ENCODE data around the gene RTF2.

DNA sequence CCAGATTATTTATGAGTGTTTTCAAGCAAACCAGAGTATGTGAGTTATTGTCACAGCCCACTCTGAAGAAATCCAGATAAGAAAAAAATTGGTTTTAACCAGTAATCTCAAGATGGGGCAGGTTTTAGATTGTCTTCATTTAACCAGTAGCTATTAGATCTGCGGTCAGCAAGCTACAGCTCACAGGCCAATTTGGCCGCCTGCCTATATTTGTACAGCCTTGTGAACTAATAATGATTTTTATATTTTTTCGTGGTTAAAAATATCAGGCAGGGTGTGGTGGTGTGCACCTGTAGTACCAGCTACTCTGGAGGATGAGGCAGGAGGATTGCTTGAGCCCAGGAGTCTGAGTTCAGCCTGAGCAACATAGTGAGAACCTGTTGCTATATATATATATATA is 69.6 kb downstream of the RTF2 start:
- TF ChIP-seq, protein P1, sequence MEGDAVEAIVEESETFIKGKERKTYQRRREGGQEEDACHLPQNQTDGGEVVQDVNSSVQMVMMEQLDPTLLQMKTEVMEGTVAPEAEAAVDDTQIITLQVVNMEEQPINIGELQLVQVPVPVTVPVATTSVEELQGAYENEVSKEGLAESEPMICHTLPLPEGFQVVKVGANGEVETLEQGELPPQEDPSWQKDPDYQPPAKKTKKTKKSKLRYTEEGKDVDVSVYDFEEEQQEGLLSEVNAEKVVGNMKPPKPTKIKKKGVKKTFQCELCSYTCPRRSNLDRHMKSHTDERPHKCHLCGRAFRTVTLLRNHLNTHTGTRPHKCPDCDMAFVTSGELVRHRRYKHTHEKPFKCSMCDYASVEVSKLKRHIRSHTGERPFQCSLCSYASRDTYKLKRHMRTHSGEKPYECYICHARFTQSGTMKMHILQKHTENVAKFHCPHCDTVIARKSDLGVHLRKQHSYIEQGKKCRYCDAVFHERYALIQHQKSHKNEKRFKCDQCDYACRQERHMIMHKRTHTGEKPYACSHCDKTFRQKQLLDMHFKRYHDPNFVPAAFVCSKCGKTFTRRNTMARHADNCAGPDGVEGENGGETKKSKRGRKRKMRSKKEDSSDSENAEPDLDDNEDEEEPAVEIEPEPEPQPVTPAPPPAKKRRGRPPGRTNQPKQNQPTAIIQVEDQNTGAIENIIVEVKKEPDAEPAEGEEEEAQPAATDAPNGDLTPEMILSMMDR (conservative IDR thresholded peaks at IDR 0.05; ENCODE audit: low read depth, low read length), result no peak
- TF ChIP-seq POLR2A (IDR thresholded peaks at IDR 0.05; ENCODE audit: low read depth, low read length) (no peak), MXI1 (IDR thresholded peaks at IDR 0.05; ENCODE audit: borderline replicate concordance, low read depth, low read length) (no peak), NFE2L2 (IDR thresholded peaks at IDR 0.05; ENCODE audit: low read depth, low read length) (no peak), MAFK (IDR thresholded peaks at IDR 0.05; ENCODE audit: low read depth, low read length) (no peak), MAZ (IDR thresholded peaks at IDR 0.05; ENCODE audit: borderline replicate concordance, low read depth, low read length) (no peak), CEBPB (IDR thresholded peaks at IDR 0.05; ENCODE audit: low read depth, low read length) (no peak), SMC3 (IDR thresholded peaks at IDR 0.05; ENCODE audit: low read depth, low read length) (no peak), BHLHE40 (IDR thresholded peaks at IDR 0.05; ENCODE audit: low read depth, low read length) (no peak), RAD21 (IDR thresholded peaks at IDR 0.05; ENCODE audit: low read length) (no peak)
- TF ChIP-seq, protein P2, sequence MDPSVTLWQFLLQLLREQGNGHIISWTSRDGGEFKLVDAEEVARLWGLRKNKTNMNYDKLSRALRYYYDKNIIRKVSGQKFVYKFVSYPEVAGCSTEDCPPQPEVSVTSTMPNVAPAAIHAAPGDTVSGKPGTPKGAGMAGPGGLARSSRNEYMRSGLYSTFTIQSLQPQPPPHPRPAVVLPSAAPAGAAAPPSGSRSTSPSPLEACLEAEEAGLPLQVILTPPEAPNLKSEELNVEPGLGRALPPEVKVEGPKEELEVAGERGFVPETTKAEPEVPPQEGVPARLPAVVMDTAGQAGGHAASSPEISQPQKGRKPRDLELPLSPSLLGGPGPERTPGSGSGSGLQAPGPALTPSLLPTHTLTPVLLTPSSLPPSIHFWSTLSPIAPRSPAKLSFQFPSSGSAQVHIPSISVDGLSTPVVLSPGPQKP (IDR thresholded peaks at IDR 0.05; ENCODE audit: borderline replicate concordance, low read depth, low read length), result no peak
- TF ChIP-seq, protein P3, sequence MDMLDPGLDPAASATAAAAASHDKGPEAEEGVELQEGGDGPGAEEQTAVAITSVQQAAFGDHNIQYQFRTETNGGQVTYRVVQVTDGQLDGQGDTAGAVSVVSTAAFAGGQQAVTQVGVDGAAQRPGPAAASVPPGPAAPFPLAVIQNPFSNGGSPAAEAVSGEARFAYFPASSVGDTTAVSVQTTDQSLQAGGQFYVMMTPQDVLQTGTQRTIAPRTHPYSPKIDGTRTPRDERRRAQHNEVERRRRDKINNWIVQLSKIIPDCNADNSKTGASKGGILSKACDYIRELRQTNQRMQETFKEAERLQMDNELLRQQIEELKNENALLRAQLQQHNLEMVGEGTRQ (IDR thresholded peaks at IDR 0.05; ENCODE audit: low read depth, low read length), result no peak
